Activated CD4-positive, alpha-beta memory T cell treated with anti-CD3 and anti-CD28 coated beads for 36 hours (primary cell): ENCODE results near the gene CCDC88A. TPM values are rescaled to one million over a fixed set of nuclear protein-coding genes. Genes with fewer than 3 reads are reported as not detected.
"Not testable (repeated sequence)": the region's sequence is repeated elsewhere in the genome, so short reads cannot be mapped to it uniquely, and the experiment has no call there.

Experiments used
- CTCF ChIA-PET: fragments of 350-600 bp; sonication (Branson Sonifier 250); formaldehyde crosslinking; loops from one replicate; lab custom pipeline; 2021; ENCODE audit warnings: antibody characterized with exemption, inconsistent platforms; lab: Charles Lee
- POLR2A ChIA-PET: fragments of 350-600 bp; sonication (Branson Sonifier 250); formaldehyde crosslinking; loops from one replicate; lab custom pipeline; 2021; ENCODE audit warnings: antibody characterized with exemption; lab: Charles Lee
- DNase-seq: peaks from one replicate; pipeline ENCODE4 v3.0.0-alpha.2; 2020
- H3K27ac Mint-ChIP-seq: one replicate; pipeline ENCODE4 v1.8.0; 2021; ENCODE audit warnings: mixed read lengths
- H3K27me3 Mint-ChIP-seq: one replicate; pipeline ENCODE4 v1.8.0; 2021; ENCODE audit warnings: mixed read lengths
- H3K36me3 Mint-ChIP-seq: one replicate; pipeline ENCODE4 v1.8.0; 2021; ENCODE audit warnings: mixed read lengths
- H3K4me1 Mint-ChIP-seq: one replicate; pipeline ENCODE4 v1.8.0; 2021; ENCODE audit warnings: low read depth, mixed read lengths
- H3K4me3 Mint-ChIP-seq: one replicate; pipeline ENCODE4 v1.8.0; 2021; ENCODE audit warnings: mild to moderate bottlenecking, mixed read lengths
- H3K9me3 Mint-ChIP-seq: one replicate; pipeline ENCODE4 v1.8.0; 2021; ENCODE audit warnings: mixed read lengths
- intact Hi-C: fragments of 100-400 bp; cut with micrococcal nuclease; formaldehyde crosslinking; loops from one replicate; pipeline ENCODE4 v1.15.1; 2023
- total RNA-seq, 2 experiments: library from RNA; stranded (reverse); gene quantifications; one replicate each; pipeline ENCODE4 v1.2.3, GENCODE V29; 2021

CCDC88A gene
- total RNA-seq: 10 to 100 TPM; 13.2 to 14.1 TPM

GRCh38 chr2:55419679-55420438 lies at the start of gene CCDC88A:
TSS of gene CCDC88A (minus strand) at chr2:55419856. CDS start at chr2:55419079, 777 bp downstream.
- Mint-ChIP-seq H3K27ac (peak within 1 kb of the TSS; percentile 69), H3K9me3 (no peaks in the 10 kb centered on the region), H3K4me1 (peaks cover 23% of the 10 kb centered on the region), H3K27me3 (peaks cover 4% of the 10 kb centered on the region), H3K36me3 (no peaks in the 10 kb centered on the region), H3K4me3 (peak within 1 kb of the TSS; percentile 81)
- peak; percentile 92 for DNase-seq
- ChIA-PET POLR2A (interaction anchor here (1.4 to 1.8 kb wide), 2 partner anchors 100 to 151 kb away, joined by 4 to 7 read pairs; partner anchors contain the start of genes CFAP36 and MTIF2), CTCF (interaction anchor here (0.7 to 1.0 kb wide), 2 partner anchors 12 to 150 kb away, joined by 3 to 4 read pairs; no protein-coding TSS in a partner anchor)
- intact Hi-C loops: loop anchor here (1.0 to 5.0 kb wide), 9 partner anchors 12 to 698 kb away; partner anchors contain the start of genes CFAP36, CLHC1, EML6 and MTIF2

- intact Hi-C loops: no loop called here
- H3K36me3 Mint-ChIP-seq: no peaks in the 10 kb centered on the region
- H3K4me1 Mint-ChIP-seq: no peaks in the 10 kb centered on the region
- CTCF ChIA-PET: no interaction called here
- DNase-seq: no peak
- POLR2A ChIA-PET: interaction anchor here (0.6 kb wide), 1 partner anchor 944 kb away, joined by 3 read pairs; no protein-coding TSS in a partner anchor
- no peak overlapping the region for H3K4me3 Mint-ChIP-seq
- peaks cover 12% of the 10 kb centered on the region for H3K27me3 Mint-ChIP-seq
- no peak overlapping the region for H3K27ac Mint-ChIP-seq
- no peaks in the 10 kb centered on the region for H3K9me3 Mint-ChIP-seq
Measured at GRCh38 chr2:55461679-55462078, 42.0 kb upstream of the CCDC88A start.

- ChIA-PET POLR2A (no interaction called here), CTCF (no interaction called here)
- no peak overlapping the region for H3K4me3 Mint-ChIP-seq
- H3K36me3 Mint-ChIP-seq: no peaks in the 10 kb centered on the region
- no peaks in the 10 kb centered on the region for H3K9me3 Mint-ChIP-seq
- H3K27ac Mint-ChIP-seq: no peak overlapping the region
- peaks cover 12% of the 10 kb centered on the region for H3K27me3 Mint-ChIP-seq
- intact Hi-C loops: no loop called here
- DNase-seq: no peak
- H3K4me1 Mint-ChIP-seq: no peaks in the 10 kb centered on the region
Measured at GRCh38 chr2:55460562-55460961, 40.9 kb upstream of the CCDC88A start.

- H3K4me3 Mint-ChIP-seq: no peak overlapping the region
- no peak for DNase-seq
- CTCF ChIA-PET: no interaction called here
- H3K27ac Mint-ChIP-seq: no peak overlapping the region
- POLR2A ChIA-PET: no interaction called here
- H3K36me3 Mint-ChIP-seq: no peaks in the 10 kb centered on the region
- H3K9me3 Mint-ChIP-seq: no peaks in the 10 kb centered on the region
- intact Hi-C loops: no loop called here
- peaks cover 12% of the 10 kb centered on the region for H3K27me3 Mint-ChIP-seq
- H3K4me1 Mint-ChIP-seq: no peaks in the 10 kb centered on the region
Measured at GRCh38 chr2:55459714-55460274, 40.1 kb upstream of the CCDC88A start.

- Mint-ChIP-seq H3K9me3 (no peaks in the 10 kb centered on the region), H3K36me3 (no peaks in the 10 kb centered on the region), H3K27ac (no peak overlapping the region), H3K27me3 (peaks cover 12% of the 10 kb centered on the region), H3K4me1 (no peaks in the 10 kb centered on the region), H3K4me3 (no peak overlapping the region)
- ChIA-PET POLR2A (no interaction called here), CTCF (no interaction called here)
- intact Hi-C loops: no loop called here
- no peak for DNase-seq
Measured at GRCh38 chr2:55459279-55459678, 39.6 kb upstream of the CCDC88A start.

GRCh38 chr2:55454121-55454520 lies 34.5 kb upstream of the CCDC88A start:
- no peaks in the 10 kb centered on the region for H3K36me3 Mint-ChIP-seq
- no peaks in the 10 kb centered on the region for H3K9me3 Mint-ChIP-seq
- ChIA-PET CTCF (no interaction called here), POLR2A (no interaction called here)
- no peaks in the 10 kb centered on the region for H3K27me3 Mint-ChIP-seq
- no peak for DNase-seq
- no peak overlapping the region for H3K27ac Mint-ChIP-seq
- no peak overlapping the region for H3K4me3 Mint-ChIP-seq
- intact Hi-C loops: no loop called here
- no peaks in the 10 kb centered on the region for H3K4me1 Mint-ChIP-seq

GRCh38 chr2:55452879-55453278 lies 33.2 kb upstream of the CCDC88A start:
- no peaks in the 10 kb centered on the region for H3K27me3 Mint-ChIP-seq
- no peaks in the 10 kb centered on the region for H3K9me3 Mint-ChIP-seq
- no peak overlapping the region for H3K4me3 Mint-ChIP-seq
- POLR2A ChIA-PET: no interaction called here
- intact Hi-C loops: no loop called here
- no peaks in the 10 kb centered on the region for H3K4me1 Mint-ChIP-seq
- CTCF ChIA-PET: no interaction called here
- DNase-seq: no peak
- no peaks in the 10 kb centered on the region for H3K36me3 Mint-ChIP-seq
- H3K27ac Mint-ChIP-seq: no peak overlapping the region

GRCh38 chr2:55451699-55452098 lies 32.0 kb upstream of the CCDC88A start:
- ChIA-PET POLR2A (no interaction called here), CTCF (no interaction called here)
- H3K36me3 Mint-ChIP-seq: no peaks in the 10 kb centered on the region
- no peak for DNase-seq
- no peaks in the 10 kb centered on the region for H3K27me3 Mint-ChIP-seq
- intact Hi-C loops: no loop called here
- H3K4me1 Mint-ChIP-seq: no peaks in the 10 kb centered on the region
- H3K4me3 Mint-ChIP-seq: no peak overlapping the region
- no peak overlapping the region for H3K27ac Mint-ChIP-seq
- H3K9me3 Mint-ChIP-seq: no peaks in the 10 kb centered on the region

- H3K27ac Mint-ChIP-seq, H3K4me1 Mint-ChIP-seq, intact Hi-C loops, POLR2A ChIA-PET, H3K4me3 Mint-ChIP-seq, CTCF ChIA-PET, H3K9me3 Mint-ChIP-seq, H3K36me3 Mint-ChIP-seq, H3K27me3 Mint-ChIP-seq, DNase-seq: not testable (repeated sequence)
Measured at GRCh38 chr2:55450014-55450413, 30.4 kb upstream of the CCDC88A start.

GRCh38 chr2:55442045-55442760 lies 22.5 kb upstream of the CCDC88A start:
- H3K27ac Mint-ChIP-seq, H3K4me3 Mint-ChIP-seq, H3K36me3 Mint-ChIP-seq, DNase-seq, POLR2A ChIA-PET, intact Hi-C loops, H3K27me3 Mint-ChIP-seq, H3K4me1 Mint-ChIP-seq, H3K9me3 Mint-ChIP-seq: not testable (repeated sequence)
- CTCF ChIA-PET: interaction anchor here (0.6 kb wide), 1 partner anchor 1157 kb away, joined by 3 read pairs; no protein-coding TSS in a partner anchor

- peaks cover 3% of the 10 kb centered on the region for H3K27me3 Mint-ChIP-seq
- no peaks in the 10 kb centered on the region for H3K9me3 Mint-ChIP-seq
- intact Hi-C loops: no loop called here
- H3K27ac Mint-ChIP-seq: no peak overlapping the region
- DNase-seq: no peak
- no peak overlapping the region for H3K4me3 Mint-ChIP-seq
- no peaks in the 10 kb centered on the region for H3K4me1 Mint-ChIP-seq
- POLR2A ChIA-PET: no interaction called here
- H3K36me3 Mint-ChIP-seq: no peaks in the 10 kb centered on the region
- CTCF ChIA-PET: interaction anchor here (0.6 kb wide), 1 partner anchor 1156 kb away, joined by 3 read pairs; no protein-coding TSS in a partner anchor
Measured at GRCh38 chr2:55441280-55441892, 21.7 kb upstream of the CCDC88A start.

- CTCF ChIA-PET: interaction anchor here (0.6 kb wide), 1 partner anchor 110 kb away, joined by 3 read pairs; no protein-coding TSS in a partner anchor
- Mint-ChIP-seq H3K4me3 (no peak overlapping the region), H3K27ac (no peak overlapping the region), H3K36me3 (no peaks in the 10 kb centered on the region), H3K27me3 (peaks cover 3% of the 10 kb centered on the region), H3K9me3 (no peaks in the 10 kb centered on the region), H3K4me1 (no peaks in the 10 kb centered on the region)
- intact Hi-C loops: no loop called here
- POLR2A ChIA-PET: no interaction called here
- DNase-seq: no peak
Measured at GRCh38 chr2:55439101-55439397, 19.4 kb upstream of the CCDC88A start.
